IMR-90 (cell line): ENCODE results near the gene LARP4B. TPM values are rescaled to one million over a fixed set of nuclear protein-coding genes. Genes with fewer than 3 reads are reported as not detected.

Experiments
- ATAC-seq: fragments of 200-7000 bp; cut with Tn5 transposase; 2 replicates; pipeline ENCODE4 v1.9.1; 2020; ENCODE audit warnings: low read depth, mild to moderate bottlenecking, moderate library complexity
- BruUV-seq: library from RNA; stranded (reverse); fragments of 400-500 nt; replicated peaks from 2 replicates; lab custom pipeline; 2021; lab: Mats Ljungman, UMichigan
- CTCF ChIA-PET: fragments of 300-600 bp; formaldehyde crosslinking; extraction: SDS; loops from one replicate; lab custom pipeline; 2021; ENCODE audit warnings: antibody characterized with exemption; lab: Yijun Ruan, JAX
- POLR2A ChIA-PET: fragments of 300-600 bp; sonication (Branson Sonifier 250); formaldehyde crosslinking; loops from one replicate; lab custom pipeline; 2022; ENCODE audit warnings: antibody characterized with exemption; ENCODE audit not compliant: unreplicated experiment; lab: Charles Lee
- DNase-seq: peaks from one replicate; pipeline ENCODE4 v3.0.0; 2013
- H2AFZ ChIP-seq: replicated peaks from 2 replicates; pipeline ENCODE3; 2013; ENCODE audit warnings: low read length, mild to moderate bottlenecking; ENCODE audit not compliant: poor library complexity
- H2AK5ac ChIP-seq: 2 replicates; pipeline ENCODE4 v1.6.1; 2013; ENCODE audit warnings: low read depth, low read length, inconsistent platforms
- H2AK9ac ChIP-seq: replicated peaks from 2 replicates; pipeline ENCODE3; 2013; ENCODE audit warnings: mild to moderate bottlenecking, low read depth, low read length, moderate library complexity; ENCODE audit not compliant: poor library complexity
- H2BK120ac ChIP-seq: 2 replicates; pipeline ENCODE4 v1.6.1; 2013; ENCODE audit warnings: low read depth, low read length, inconsistent platforms
- H2BK15ac ChIP-seq: 3 replicates; pipeline ENCODE4 v1.6.1; 2013; ENCODE audit warnings: low read depth, low read length, inconsistent platforms
- H2BK20ac ChIP-seq: 2 replicates; pipeline ENCODE4 v1.6.1; 2013; ENCODE audit warnings: low read depth, mild to moderate bottlenecking, inconsistent platforms, low read length, moderate library complexity
- H2BK5ac ChIP-seq: 2 replicates; pipeline ENCODE4 v1.6.1; 2013; ENCODE audit warnings: mild to moderate bottlenecking, low read depth, low read length, inconsistent platforms; ENCODE audit not compliant: poor library complexity, severe bottlenecking
- H3K14ac ChIP-seq: replicated peaks from 2 replicates; pipeline ENCODE4 v1.6.1; 2013; ENCODE audit warnings: low read depth, low read length, inconsistent platforms
- H3K18ac ChIP-seq: 2 replicates; pipeline ENCODE4 v1.6.1; 2013; ENCODE audit warnings: low read depth, low read length, control low read depth
- H3K23ac ChIP-seq: 2 replicates; pipeline ENCODE4 v1.6.1; 2013; ENCODE audit warnings: low read depth, low read length, inconsistent platforms
- H3K27ac ChIP-seq: 2 replicates; pipeline ENCODE4 v1.5.1; 2013; ENCODE audit warnings: mild to moderate bottlenecking, control low read depth, low read length; ENCODE audit not compliant: insufficient read depth
- H3K27me3 ChIP-seq: 2 replicates; pipeline ENCODE4 v1.6.1; 2013; ENCODE audit warnings: low read length; ENCODE audit not compliant: control insufficient read depth, insufficient read depth
- H3K36me3 ChIP-seq: 2 replicates; pipeline ENCODE4 v1.6.1; 2013; ENCODE audit warnings: low read length, mixed read lengths; ENCODE audit not compliant: control insufficient read depth, insufficient read depth
- H3K4ac ChIP-seq: 2 replicates; pipeline ENCODE4 v1.6.1; 2013; ENCODE audit warnings: low read depth, low read length, inconsistent platforms
- H3K4me1 ChIP-seq: 2 replicates; pipeline ENCODE4 v1.6.1; 2013; ENCODE audit warnings: low read length, mixed read lengths; ENCODE audit not compliant: control insufficient read depth, insufficient read depth
- H3K4me2 ChIP-seq: 2 replicates; pipeline ENCODE4 v1.6.1; 2013; ENCODE audit warnings: low read depth, mild to moderate bottlenecking, control low read depth, low read length, moderate library complexity
- H3K4me3 ChIP-seq: 2 replicates; pipeline ENCODE4 v1.5.1; 2013; ENCODE audit warnings: low read depth, mild to moderate bottlenecking, control low read depth, low read length, moderate library complexity; ENCODE audit not compliant: insufficient read depth
- H3K56ac ChIP-seq: 2 replicates; pipeline ENCODE4 v1.6.1; 2013; ENCODE audit warnings: low read length, inconsistent platforms; ENCODE audit not compliant: insufficient read depth; ENCODE audit errors: extremely low read depth
- H3K79me1 ChIP-seq, 2 experiments: 2 replicates each; pipeline ENCODE4 v1.6.1; 2013; ENCODE audit warnings: low read length in 2 of 2, inconsistent platforms in 1 of 2, low read depth in 1 of 2
- H3K9ac ChIP-seq: 2 replicates; pipeline ENCODE4 v1.6.1; 2013; ENCODE audit warnings: low read depth, low read length, control low read depth
- H3K9me1 ChIP-seq: 2 replicates; pipeline ENCODE4 v1.6.1; 2013; ENCODE audit warnings: low read length, inconsistent platforms; ENCODE audit not compliant: insufficient read depth
- H3K9me3 ChIP-seq: 2 replicates; pipeline ENCODE4 v1.6.1; 2013; ENCODE audit warnings: low read length; ENCODE audit not compliant: control insufficient read depth, insufficient read depth
- H4K20me1 ChIP-seq: 2 replicates; pipeline ENCODE4 v1.6.1; 2013; ENCODE audit warnings: low read length, inconsistent platforms; ENCODE audit not compliant: insufficient read depth
- H4K5ac ChIP-seq: 2 replicates; pipeline ENCODE4 v1.6.1; 2013; ENCODE audit warnings: mild to moderate bottlenecking, low read depth, low read length, control low read depth
- H4K8ac ChIP-seq, 2 experiments: 2 replicates each; pipeline ENCODE4 v1.6.1; 2013; ENCODE audit warnings: low read depth in 2 of 2, low read length in 2 of 2, control low read depth in 1 of 2, inconsistent platforms in 1 of 2
- H4K91ac ChIP-seq: 2 replicates; pipeline ENCODE4 v1.6.1; 2013; ENCODE audit warnings: low read depth, low read length, inconsistent platforms; ENCODE audit not compliant: insufficient read depth
- BHLHE40 ChIP-seq: fragments of 150-350 bp; IDR thresholded peaks from 2 replicates; pipeline ENCODE4 v1.6.1; 2016; ENCODE audit warnings: mild to moderate bottlenecking, low read depth, low read length
- ELK1 ChIP-seq: fragments of 150-350 bp; IDR thresholded peaks from 2 replicates; pipeline ENCODE4 v1.6.1; 2016; ENCODE audit warnings: low read depth, mild to moderate bottlenecking, low read length, moderate library complexity, borderline replicate concordance
- MXI1 ChIP-seq: IDR thresholded peaks from 2 replicates; pipeline ENCODE4 v1.6.1; 2012; ENCODE audit warnings: low read depth, mild to moderate bottlenecking, low read length, moderate library complexity, borderline replicate concordance
- NFE2L2 ChIP-seq: fragments of 150-350 bp; IDR thresholded peaks from 2 replicates; pipeline ENCODE4 v1.6.1; 2016; ENCODE audit warnings: low read depth, mild to moderate bottlenecking, low read length
- POLR2A ChIP-seq: IDR thresholded peaks from 2 replicates; pipeline ENCODE4 v1.6.1; 2012; ENCODE audit warnings: mild to moderate bottlenecking, low read depth, low read length
- RAD21 ChIP-seq: IDR thresholded peaks from 2 replicates; pipeline ENCODE4 v1.6.1; 2012; ENCODE audit warnings: low read length, improper control_type of control experiment
- RCOR1 ChIP-seq: IDR thresholded peaks from 2 replicates; pipeline ENCODE4 v1.6.1; 2012; ENCODE audit warnings: mild to moderate bottlenecking, low read length, improper control_type of control experiment; ENCODE audit not compliant: insufficient replicate concordance
- RFX5 ChIP-seq: IDR thresholded peaks from 2 replicates; pipeline ENCODE4 v1.8.0; 2012; ENCODE audit warnings: low read depth, mild to moderate bottlenecking, low read length, moderate library complexity
- WGBS, 2 experiments: methylation state at CpG; one replicate each; pipeline versions ENCODE4 v1.1.5 to v1.1.7; 2013; ENCODE audit warnings: missing lambda C conversion rate in 2 of 2; ENCODE audit not compliant: insufficient read length in 1 of 2; ENCODE audit errors: extremely low coverage in 2 of 2; 5-methylcytosine and 5-hydroxymethylcytosine counted together
- dilution Hi-C: fragments of 300-500 bp; cut with HindIII; formaldehyde crosslinking; loops from one replicate; pipeline ENCODE4 v1.14.3; 2018; ENCODE audit warnings: low sequenced_read_pairs; ENCODE audit not compliant: unreplicated experiment
- in situ Hi-C: fragments of 300-500 bp; cut with MboI; formaldehyde crosslinking; loops from 3 replicates; pipeline ENCODE4 v1.14.3; 2019; ENCODE audit warnings: low sequenced_read_pairs, inconsistent platforms, mixed read lengths
- intact Hi-C: fragments of 100-400 bp; cut with micrococcal nuclease; formaldehyde crosslinking; loops from 2 replicates; pipeline ENCODE4 v1.10.0; 2022
- polyA plus RNA-seq, 3 experiments: library from polyadenylated mRNA; depleted of rRNA; stranded (reverse); fragments of >200 nt; gene quantifications; 2 replicates each; pipeline ENCODE4 v1.2.3, GENCODE V29; 2012; ENCODE audit warnings: low replicate concordance in 1 of 3
- total RNA-seq: library from RNA; depleted of rRNA; stranded (reverse); fragments of >200 nt; gene quantifications from 2 replicates; pipeline ENCODE4 v1.2.3, GENCODE V29; 2012
- TF ChIP-seq, protein P1 (sequence below): fragments of 150-350 bp; IDR thresholded peaks from 2 replicates; pipeline ENCODE4 v1.6.1; 2017; ENCODE audit warnings: mild to moderate bottlenecking, antibody characterized with exemption, low read length, low read depth

LARP4B gene
- total and polyA plus RNA-seq, 2 of the 4 experiments (the other 2 are of a cell fraction) = 24.3 to 25.5 TPM

GRCh38 chr10:934746-935406, 3.4 kb upstream of the LARP4B start:
- no TSS peak for BruUV-seq
- in situ Hi-C loops (no loop called here), intact Hi-C loops (no loop called here), dilution Hi-C loops (no loop called here)
- no peak overlapping the region for H4K8ac ChIP-seq
- H3K9ac ChIP-seq = no peak overlapping the region
- ATAC-seq (no peak), DNase-seq (no peak)
- no peak overlapping the region for H4K5ac ChIP-seq
- peaks cover 0 to 6% of the 10 kb centered on the region in 2 experiments; a peak in 1 of 4 replicates for H3K79me1 ChIP-seq
- H2BK5ac ChIP-seq = no peak overlapping the region
- H3K4me1 ChIP-seq = no peaks in the 10 kb centered on the region; the same call in 1 of the 2 replicates
- H3K27ac ChIP-seq = no peak overlapping the region
- peaks cover 7% of the 10 kb centered on the region for H3K9me1 ChIP-seq
- no peak overlapping the region for H4K91ac ChIP-seq
- H3K9me3 ChIP-seq = no peaks in the 10 kb centered on the region
- peaks cover 8% of the 10 kb centered on the region for H4K20me1 ChIP-seq
- H3K14ac ChIP-seq = no peak overlapping the region
- TF ChIP-seq NFE2L2 (no peak), ELK1 (no peak), BHLHE40 (no peak), MXI1 (no peak), RCOR1 (no peak), RAD21 (no peak), POLR2A (no peak), RFX5 (no peak)
- TF ChIP-seq, protein P1, sequence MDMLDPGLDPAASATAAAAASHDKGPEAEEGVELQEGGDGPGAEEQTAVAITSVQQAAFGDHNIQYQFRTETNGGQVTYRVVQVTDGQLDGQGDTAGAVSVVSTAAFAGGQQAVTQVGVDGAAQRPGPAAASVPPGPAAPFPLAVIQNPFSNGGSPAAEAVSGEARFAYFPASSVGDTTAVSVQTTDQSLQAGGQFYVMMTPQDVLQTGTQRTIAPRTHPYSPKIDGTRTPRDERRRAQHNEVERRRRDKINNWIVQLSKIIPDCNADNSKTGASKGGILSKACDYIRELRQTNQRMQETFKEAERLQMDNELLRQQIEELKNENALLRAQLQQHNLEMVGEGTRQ = no peak
- H3K23ac ChIP-seq = no peak overlapping the region
- H3K18ac ChIP-seq = no peak overlapping the region
- ChIA-PET CTCF (no interaction called here), POLR2A (no interaction called here)
- H3K56ac ChIP-seq = no peak overlapping the region
- H2BK20ac ChIP-seq = no peak overlapping the region
- H2AK5ac ChIP-seq = no peak overlapping the region
- H2BK15ac ChIP-seq = no peak overlapping the region
- H3K4ac ChIP-seq = no peak overlapping the region
- no peak overlapping the region for H2AK9ac ChIP-seq
- no peak overlapping the region for H3K4me3 ChIP-seq
- no peak overlapping the region for H2AFZ ChIP-seq
- no peaks in the 10 kb centered on the region for H3K27me3 ChIP-seq
- no peak overlapping the region for H3K4me2 ChIP-seq
- H3K36me3 ChIP-seq = no peaks in the 10 kb centered on the region
- H2BK120ac ChIP-seq = no peak overlapping the region
- WGBS, 2 experiments = 77% methylated on average over 9 of the region's 15 CpGs; no CpG with 5 or more reads in 1 of the 2 experiments
